HFFc6 (cell line): ENCODE measurements around the gene TGFA. TPM values are rescaled to one million over a fixed set of nuclear protein-coding genes. Genes with fewer than 3 reads are reported as not detected.

ENCODE experiments used
- DNase-seq: peaks from one replicate; pipeline ENCODE4 v3.0.0-alpha.2; 2018
- H3K27ac Mint-ChIP-seq: 2 replicates; pipeline ENCODE4 v1.8.0; 2020; ENCODE audit warnings: mild to moderate bottlenecking, mixed read lengths
- H3K27me3 Mint-ChIP-seq: 2 replicates; pipeline ENCODE4 v1.8.0; 2021; ENCODE audit warnings: mild to moderate bottlenecking, moderate library complexity, mixed read lengths; ENCODE audit not compliant: insufficient read depth
- H3K36me3 Mint-ChIP-seq: 2 replicates; pipeline ENCODE4 v1.8.0; 2021; ENCODE audit warnings: low read depth, mixed read lengths
- H3K4me1 Mint-ChIP-seq: 2 replicates; pipeline ENCODE4 v1.8.0; 2020; ENCODE audit warnings: low read depth, mixed read lengths
- H3K4me3 Mint-ChIP-seq: 2 replicates; pipeline ENCODE4 v1.8.0; 2020; ENCODE audit warnings: mild to moderate bottlenecking, moderate library complexity, mixed read lengths
- H3K9me3 Mint-ChIP-seq: 2 replicates; pipeline ENCODE4 v1.8.0; 2020; ENCODE audit warnings: mild to moderate bottlenecking, mixed read lengths
- total RNA-seq, 6 experiments: library from RNA; stranded (reverse); fragmentation: NEBNext Ultra II Directional; extraction: Animal tissue kit (Norgen Biotek cat#: 25700); gene quantifications; 2 replicates in 1 of 6; 3 replicates in 5 of 6; pipeline ENCODE4 v1.2.3, GENCODE V29; 2021
- TF ChIP-seq, protein P1 (sequence below): fragments of 200-600 bp; sonication (generic); IDR thresholded peaks from 2 replicates; pipeline ENCODE4 v1.5.0; 2021; ENCODE audit warnings: antibody characterized with exemption, mild to moderate bottlenecking

TGFA gene
- total RNA-seq, 6 experiments from 2014 or later = 0.05 to 0.38 (median 0.26) TPM; not detected in 3

DNA sequence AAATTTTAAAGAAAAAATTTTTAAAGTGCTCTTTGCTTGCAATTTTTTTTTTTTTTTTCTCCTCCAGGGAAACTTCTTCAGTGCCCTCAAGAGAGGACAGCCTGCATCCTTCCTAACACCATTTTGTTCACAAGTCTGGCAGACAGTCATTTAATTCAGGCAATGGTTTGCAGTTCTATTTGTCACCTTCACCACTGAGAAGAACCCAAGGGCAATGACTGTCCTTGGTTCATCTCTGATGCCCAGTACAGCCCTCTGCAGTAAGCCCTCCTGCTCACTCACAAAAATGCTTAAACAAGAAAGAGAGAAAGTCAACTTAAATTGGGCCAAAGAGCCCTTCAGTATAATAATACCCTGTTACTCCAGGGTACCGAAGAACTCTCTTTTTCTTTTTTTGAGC lies 52.4 kb downstream of the TGFA start:
- no peaks in the 10 kb centered on the region for H3K9me3 Mint-ChIP-seq
- TF ChIP-seq, protein P1, sequence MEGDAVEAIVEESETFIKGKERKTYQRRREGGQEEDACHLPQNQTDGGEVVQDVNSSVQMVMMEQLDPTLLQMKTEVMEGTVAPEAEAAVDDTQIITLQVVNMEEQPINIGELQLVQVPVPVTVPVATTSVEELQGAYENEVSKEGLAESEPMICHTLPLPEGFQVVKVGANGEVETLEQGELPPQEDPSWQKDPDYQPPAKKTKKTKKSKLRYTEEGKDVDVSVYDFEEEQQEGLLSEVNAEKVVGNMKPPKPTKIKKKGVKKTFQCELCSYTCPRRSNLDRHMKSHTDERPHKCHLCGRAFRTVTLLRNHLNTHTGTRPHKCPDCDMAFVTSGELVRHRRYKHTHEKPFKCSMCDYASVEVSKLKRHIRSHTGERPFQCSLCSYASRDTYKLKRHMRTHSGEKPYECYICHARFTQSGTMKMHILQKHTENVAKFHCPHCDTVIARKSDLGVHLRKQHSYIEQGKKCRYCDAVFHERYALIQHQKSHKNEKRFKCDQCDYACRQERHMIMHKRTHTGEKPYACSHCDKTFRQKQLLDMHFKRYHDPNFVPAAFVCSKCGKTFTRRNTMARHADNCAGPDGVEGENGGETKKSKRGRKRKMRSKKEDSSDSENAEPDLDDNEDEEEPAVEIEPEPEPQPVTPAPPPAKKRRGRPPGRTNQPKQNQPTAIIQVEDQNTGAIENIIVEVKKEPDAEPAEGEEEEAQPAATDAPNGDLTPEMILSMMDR = no peak
- no peak for DNase-seq
- no peak overlapping the region for H3K4me3 Mint-ChIP-seq
- no peaks in the 10 kb centered on the region for H3K36me3 Mint-ChIP-seq
- H3K4me1 Mint-ChIP-seq = no peaks in the 10 kb centered on the region
- H3K27me3 Mint-ChIP-seq = peaks cover 17% of the 10 kb centered on the region
- no peak overlapping the region for H3K27ac Mint-ChIP-seq

- TF ChIP-seq, protein P1 = no peak
- Mint-ChIP-seq H3K36me3 (no peaks in the 10 kb centered on the region), H3K27ac (no peak overlapping the region), H3K4me1 (no peaks in the 10 kb centered on the region), H3K4me3 (no peak overlapping the region), H3K27me3 (peaks cover 19% of the 10 kb centered on the region), H3K9me3 (no peaks in the 10 kb centered on the region)
- DNase-seq = no peak
Measured at GRCh38 chr2:70499253-70499652, 54.4 kb downstream of the TGFA start.

- no peak overlapping the region for H3K4me3 Mint-ChIP-seq
- H3K27me3 Mint-ChIP-seq = peaks cover 14% of the 10 kb centered on the region
- no peaks in the 10 kb centered on the region for H3K9me3 Mint-ChIP-seq
- no peaks in the 10 kb centered on the region for H3K36me3 Mint-ChIP-seq
- TF ChIP-seq, protein P1 = no peak
- no peaks in the 10 kb centered on the region for H3K4me1 Mint-ChIP-seq
- no peak for DNase-seq
- H3K27ac Mint-ChIP-seq = no peak overlapping the region
Measured at GRCh38 chr2:70498528-70498927, 55.1 kb downstream of the TGFA start.

- H3K27ac Mint-ChIP-seq = no peak overlapping the region
- no peaks in the 10 kb centered on the region for H3K36me3 Mint-ChIP-seq
- TF ChIP-seq, protein P1 = peak; percentile 65
- H3K9me3 Mint-ChIP-seq = no peaks in the 10 kb centered on the region
- no peaks in the 10 kb centered on the region for H3K4me1 Mint-ChIP-seq
- no peak overlapping the region for H3K4me3 Mint-ChIP-seq
- H3K27me3 Mint-ChIP-seq = peaks cover 14% of the 10 kb centered on the region
- DNase-seq = peak; percentile 13
Measured at GRCh38 chr2:70498054-70498453, 55.6 kb downstream of the TGFA start.

- no peak for DNase-seq
Measured at GRCh38 chr2:70496819-70497218, 56.8 kb downstream of the TGFA start.

More at GRCh38 chr2:70496819-70497218, 56.8 kb downstream of the TGFA start:
- TF ChIP-seq, protein P1 = no peak
- Mint-ChIP-seq H3K4me3 (no peak overlapping the region), H3K9me3 (no peaks in the 10 kb centered on the region), H3K27me3 (peaks cover 9% of the 10 kb centered on the region), H3K36me3 (no peaks in the 10 kb centered on the region), H3K4me1 (no peaks in the 10 kb centered on the region), H3K27ac (no peak overlapping the region)
